ENCODE measurements around the gene RASSF3.
"Not testable (repeated sequence)": the region's sequence is repeated elsewhere in the genome, so short reads cannot be mapped to it uniquely, and the experiment has no call there.

The RASSF3 gene, protein sequence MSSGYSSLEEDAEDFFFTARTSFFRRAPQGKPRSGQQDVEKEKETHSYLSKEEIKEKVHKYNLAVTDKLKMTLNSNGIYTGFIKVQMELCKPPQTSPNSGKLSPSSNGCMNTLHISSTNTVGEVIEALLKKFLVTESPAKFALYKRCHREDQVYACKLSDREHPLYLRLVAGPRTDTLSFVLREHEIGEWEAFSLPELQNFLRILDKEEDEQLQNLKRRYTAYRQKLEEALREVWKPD

DNA sequence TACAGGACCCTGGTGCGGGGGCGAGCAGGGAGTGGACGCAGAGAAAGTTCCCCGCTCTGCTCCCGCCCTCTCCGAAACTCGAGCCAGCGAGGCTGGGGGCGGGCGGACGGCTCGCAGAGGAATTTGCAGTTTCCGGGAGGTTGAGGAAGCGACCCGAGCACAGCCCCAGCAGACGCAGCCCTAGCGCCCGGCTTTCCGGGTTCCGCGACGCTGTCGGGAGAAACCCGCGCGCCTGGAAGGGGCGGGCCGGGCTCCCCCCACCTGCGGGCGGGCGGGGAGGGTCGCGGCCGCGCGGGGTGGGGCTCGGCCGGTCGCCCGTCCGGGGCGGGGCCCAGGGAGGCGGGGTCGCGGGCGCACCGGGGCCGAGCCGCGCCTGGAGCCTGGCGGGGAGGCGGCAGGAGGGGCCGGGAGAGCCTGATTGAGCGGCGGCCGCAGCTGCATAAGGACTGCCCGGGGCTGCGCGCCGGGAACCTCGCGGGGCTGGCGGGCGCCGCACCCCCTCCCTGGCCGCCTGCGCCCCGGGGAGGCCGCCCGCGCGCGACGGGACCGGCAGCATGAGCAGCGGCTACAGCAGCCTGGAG, at the start of gene RASSF3:
RASSF3 (plus strand) TSS at position 417 of the 581 bp plus-strand sequence; CDS start at position 555, 138 bp downstream.
- DNase-seq, result no peak

GRCh38 chr12:64561302-64562136, 48.8 kb upstream of the RASSF3 start:
- no peak for DNase-seq

DNA sequence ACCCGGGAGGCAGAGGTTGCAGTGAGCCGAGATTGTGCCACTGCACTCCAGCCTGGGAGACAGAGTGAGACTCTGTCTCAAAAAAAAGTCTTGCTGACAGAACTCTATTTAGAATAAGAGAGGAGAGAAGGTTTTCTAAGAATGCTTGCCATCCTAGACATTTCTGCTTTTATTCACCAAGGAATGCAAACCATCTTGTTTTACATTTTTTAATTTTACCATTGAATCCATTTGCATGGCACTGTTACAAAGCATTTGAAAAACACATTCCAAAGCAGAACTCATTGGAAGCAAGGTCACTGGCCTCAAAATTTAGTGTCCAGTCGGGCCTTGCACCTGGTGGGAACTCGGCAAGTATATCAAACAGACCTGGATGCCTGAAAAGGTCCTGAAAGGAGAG, 44.2 kb upstream of the RASSF3 start:
- no peak for DNase-seq

- no peak for DNase-seq
These were observed 43.3 kb upstream of the RASSF3 start for GRCh38 chr12:64566831-64567517.

DNA sequence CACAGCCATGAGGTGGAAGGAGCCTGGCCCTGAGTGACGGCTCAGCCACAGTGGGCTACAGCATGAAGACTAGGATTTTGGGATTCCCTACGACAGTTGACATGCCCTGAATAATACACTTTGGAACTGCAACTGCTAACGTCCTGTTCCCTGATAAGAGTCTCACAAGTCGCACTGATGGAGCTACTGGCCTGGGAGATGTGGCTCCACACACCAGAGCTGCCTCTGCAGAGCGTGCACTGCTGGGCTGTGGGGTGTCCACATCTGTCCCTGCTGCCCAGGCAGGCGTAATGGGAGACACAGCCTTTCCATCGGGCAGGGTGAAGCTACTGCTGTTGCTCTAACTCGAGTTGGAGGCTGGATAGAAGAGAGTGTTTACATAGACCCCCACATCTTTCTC, 42.7 kb upstream of the RASSF3 start:
- no peak for DNase-seq

- no peak for DNase-seq
These were observed 42.0 kb upstream of the RASSF3 start for GRCh38 chr12:64568298-64568697.

GRCh38 chr12:64569923-64570691, 40.2 kb upstream of the RASSF3 start:
- no peak for DNase-seq

- DNase-seq, result no peak
These were observed 38.9 kb upstream of the RASSF3 start for GRCh38 chr12:64571411-64571810.

DNA sequence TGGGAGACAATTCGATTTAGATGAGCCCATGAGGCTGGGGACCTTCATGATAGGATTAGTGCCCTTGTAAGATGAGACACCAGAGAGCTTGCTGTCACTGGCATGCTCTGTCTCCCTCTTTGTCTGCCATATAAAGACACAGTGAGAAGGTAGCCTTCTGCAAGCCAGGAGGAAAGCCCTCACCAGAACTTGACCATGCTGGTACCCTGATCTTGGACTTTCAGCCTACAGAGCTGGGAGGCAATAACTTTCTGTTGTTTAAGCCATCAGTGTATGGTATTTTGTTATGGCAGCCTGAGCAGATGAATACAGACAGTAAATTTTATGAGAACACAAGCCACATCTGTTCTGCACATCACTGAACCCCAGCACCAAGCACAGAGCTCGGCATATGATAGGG, 38.1 kb upstream of the RASSF3 start:
- no peak for DNase-seq

- no peak for DNase-seq
These were observed 35.5 kb upstream of the RASSF3 start for GRCh38 chr12:64574837-64575236.

DNA sequence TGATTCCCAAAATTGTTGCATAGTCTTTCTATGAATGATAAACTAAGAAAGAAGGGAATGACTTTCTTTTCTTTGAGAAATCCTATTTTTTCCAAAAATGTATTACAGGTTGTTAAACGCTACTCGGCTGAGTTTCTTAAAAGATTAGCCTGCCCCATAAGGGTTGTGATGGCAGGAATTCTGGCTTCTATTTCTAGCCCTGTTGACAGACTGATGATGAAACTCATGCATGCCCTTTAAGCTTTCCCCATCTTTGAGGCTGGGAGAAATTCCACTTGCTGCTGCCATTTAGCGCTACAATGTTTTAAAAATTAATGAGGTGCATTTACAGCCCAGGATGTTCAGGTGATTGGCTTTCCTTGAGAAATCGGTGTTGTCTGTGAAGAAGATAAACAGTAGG, 33.2 kb upstream of the RASSF3 start:
- no peak for DNase-seq

DNA sequence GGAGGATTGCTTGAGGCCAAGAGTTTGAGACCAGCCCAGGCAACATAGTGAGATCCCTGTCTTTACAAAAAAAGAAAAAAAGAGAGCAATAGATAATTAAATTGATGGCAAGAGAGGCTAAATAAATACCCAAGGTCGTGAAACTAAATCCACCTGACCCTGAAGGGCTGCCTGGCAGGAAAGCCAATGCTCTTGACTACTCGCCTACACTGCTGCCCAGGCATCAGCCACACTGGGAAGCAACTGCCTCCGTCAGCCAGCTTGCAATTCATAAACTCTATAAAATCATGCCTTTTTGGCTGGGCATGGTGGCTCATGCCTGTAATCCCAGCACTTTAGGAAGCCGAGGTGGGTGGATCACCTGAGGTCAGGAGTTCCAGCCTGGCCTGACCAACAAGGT, 31.7 kb upstream of the RASSF3 start:
- DNase-seq, result no peak

DNA sequence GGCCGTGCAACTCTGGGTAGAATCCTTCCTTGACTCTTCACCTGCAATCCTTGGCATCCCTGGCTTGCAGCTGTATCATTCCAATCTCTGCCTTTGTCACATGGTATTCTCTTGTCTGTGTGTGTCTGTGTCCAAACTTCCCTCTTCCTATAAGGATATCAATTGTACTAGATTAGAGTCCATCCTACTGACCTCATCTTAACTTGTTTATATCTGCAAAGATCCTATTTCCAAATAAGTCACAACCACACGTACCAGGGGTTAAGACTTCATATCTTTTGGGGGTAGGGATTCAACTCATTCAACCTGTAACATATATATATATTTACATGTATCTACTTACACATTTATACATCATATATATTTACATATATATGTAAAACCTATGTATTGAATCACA, 29.6 kb upstream of the RASSF3 start:
- DNase-seq, result no peak

DNA sequence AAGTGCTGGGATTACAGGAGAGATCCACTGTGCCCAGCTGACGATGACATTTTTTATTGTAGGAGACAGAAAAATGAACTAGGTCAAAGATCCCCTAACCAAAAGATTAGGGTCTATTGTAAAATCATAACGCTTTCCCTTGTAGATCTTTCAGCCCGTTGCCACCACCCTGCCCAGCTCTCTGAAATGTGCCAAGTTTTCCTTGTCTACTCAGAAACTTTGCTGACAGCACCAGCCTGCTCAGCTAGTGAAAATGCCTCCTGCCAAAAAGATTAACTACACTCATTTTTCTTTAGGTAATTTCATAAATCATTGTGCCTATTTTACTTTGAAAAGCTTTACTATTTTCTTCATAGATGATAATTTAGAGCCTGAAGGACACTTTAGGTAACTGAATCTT, 28.2 kb upstream of the RASSF3 start:
- DNase-seq, result no peak

- no peak for DNase-seq
These were observed 27.4 kb upstream of the RASSF3 start for GRCh38 chr12:64582862-64583261.

DNA sequence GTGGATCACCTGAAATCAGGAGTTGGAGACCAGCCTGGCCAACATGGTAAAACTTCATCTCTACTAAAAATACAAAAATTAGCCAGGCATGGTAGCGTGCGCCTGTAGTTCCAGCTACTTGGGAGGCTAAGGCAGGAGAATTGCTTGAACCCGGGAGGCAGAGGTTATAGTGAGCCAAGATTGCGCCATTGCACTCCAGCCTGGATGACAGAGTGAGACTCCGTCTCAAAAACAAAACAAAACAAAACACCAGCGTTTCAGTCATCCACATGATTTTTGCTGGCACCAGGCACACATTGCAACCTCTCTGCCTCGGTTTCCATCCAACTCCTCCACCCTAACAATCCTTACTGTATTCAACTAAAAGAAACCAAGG, 26.9 kb upstream of the RASSF3 start:
- not testable (repeated sequence) for DNase-seq

DNA sequence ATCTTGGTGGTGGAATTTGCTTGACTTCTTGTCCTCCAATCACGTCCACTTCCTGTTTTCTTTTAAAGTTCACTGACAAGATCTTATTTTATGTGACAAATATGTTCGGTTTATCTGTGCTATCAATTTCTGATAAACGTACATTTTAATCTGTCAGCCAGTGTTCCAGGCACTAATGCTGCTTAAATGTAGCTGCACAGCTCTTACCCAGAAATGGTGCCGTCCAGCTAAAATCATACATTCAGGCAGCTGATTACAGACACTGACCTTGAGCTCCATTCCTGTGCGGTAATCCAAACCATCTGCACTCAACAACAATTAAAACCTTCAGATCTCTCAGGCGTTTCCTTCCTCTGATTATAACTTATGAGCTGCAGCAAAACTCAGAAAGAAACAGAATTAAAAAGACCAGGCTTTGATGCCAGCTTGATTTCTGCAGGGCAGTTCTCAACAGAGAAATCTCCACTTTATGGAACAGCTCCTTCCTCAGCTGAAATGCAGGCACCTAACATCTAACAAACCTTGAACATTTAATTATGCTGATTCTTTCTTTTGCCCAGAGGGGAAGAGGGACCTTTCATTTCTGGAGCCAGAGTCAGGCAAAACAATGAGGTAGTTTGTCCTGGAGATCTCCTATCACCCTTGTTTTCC, 26.4 kb upstream of the RASSF3 start:
- DNase-seq, result no peak

DNA sequence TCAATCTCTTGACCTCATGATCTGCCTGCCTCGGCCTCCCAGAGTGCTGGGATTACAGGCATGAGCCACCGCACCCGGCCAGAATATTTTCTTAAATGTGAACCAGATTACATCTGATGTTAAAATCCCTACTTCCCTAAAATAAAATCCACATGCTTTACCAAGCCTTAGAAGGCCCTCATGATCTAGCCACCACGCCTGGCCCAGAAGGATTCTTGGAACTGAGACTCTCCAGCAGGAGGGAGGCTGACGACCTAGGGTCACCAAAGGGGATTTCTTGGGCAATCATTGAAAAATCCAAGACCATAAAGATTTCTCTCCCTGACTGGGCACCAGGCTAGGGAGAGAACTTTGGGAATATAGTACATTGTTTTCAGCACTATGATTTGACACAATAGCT, 25.2 kb upstream of the RASSF3 start:
- DNase-seq, result no peak

GRCh38 chr12:64587447-64587846, 22.8 kb upstream of the RASSF3 start:
- DNase-seq, result no peak

- no peak for DNase-seq
These were observed 20.1 kb upstream of the RASSF3 start for GRCh38 chr12:64590183-64590582.

- no peak for DNase-seq
These were observed 14.2 kb upstream of the RASSF3 start for GRCh38 chr12:64595863-64596793.
